ENCODE measurements around the gene SLC22A8.
A peak's percentile ranks its signal among the peaks of the same experiment; 100 is the strongest.
"Not testable (repeated sequence)": the region's sequence is repeated elsewhere in the genome, so short reads cannot be mapped to it uniquely, and the experiment has no call there.

The SLC22A8 gene

DNA sequence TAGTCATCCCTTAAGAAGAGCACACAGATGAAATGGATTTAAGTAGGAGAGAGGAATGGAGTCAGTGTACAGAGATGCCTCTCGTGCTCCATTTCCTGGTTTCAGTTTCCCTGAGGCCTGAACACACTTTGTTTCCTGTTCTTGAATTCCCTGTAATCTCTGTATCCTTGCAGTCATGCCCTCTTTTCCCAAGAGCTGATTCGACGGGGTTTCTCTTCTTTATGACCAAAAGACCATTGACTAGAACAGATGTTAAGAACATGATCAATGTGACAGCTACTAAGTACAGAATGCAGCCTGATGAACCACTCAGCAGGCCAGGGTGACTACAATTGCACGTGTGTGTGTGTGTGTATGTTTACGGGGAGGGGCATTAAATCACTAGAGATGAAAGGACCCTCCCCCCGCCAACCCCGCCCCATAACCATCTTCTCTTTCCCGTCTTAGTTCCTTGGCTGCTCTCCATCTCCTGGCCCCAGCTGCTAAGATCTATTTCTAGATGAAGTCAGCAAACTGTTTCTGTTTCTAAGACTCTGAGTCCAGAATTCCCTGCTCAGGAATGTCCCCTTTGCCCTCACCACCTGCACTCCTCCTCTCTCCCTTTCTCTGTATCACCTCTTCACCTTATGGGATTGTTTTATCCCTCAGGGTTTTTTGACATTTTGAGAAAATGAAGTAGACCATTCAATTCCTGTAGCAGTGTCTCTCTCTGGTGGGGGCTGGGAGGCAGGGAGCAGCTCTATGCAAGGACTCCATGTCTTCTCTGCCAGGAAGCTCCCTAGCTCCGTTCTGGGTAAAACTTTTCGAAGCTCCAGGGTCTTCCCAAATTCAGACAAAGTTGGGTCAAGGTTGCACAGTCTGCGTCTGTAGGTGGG is 56.9 kb downstream of the SLC22A8 start:
- H3K4me1 Mint-ChIP-seq = peaks cover 30% of the 10 kb centered on the region
- H3K36me3 Mint-ChIP-seq (ENCODE audit: low read depth) = no peaks in the 10 kb centered on the region
- TF ChIP-seq, protein P1, sequence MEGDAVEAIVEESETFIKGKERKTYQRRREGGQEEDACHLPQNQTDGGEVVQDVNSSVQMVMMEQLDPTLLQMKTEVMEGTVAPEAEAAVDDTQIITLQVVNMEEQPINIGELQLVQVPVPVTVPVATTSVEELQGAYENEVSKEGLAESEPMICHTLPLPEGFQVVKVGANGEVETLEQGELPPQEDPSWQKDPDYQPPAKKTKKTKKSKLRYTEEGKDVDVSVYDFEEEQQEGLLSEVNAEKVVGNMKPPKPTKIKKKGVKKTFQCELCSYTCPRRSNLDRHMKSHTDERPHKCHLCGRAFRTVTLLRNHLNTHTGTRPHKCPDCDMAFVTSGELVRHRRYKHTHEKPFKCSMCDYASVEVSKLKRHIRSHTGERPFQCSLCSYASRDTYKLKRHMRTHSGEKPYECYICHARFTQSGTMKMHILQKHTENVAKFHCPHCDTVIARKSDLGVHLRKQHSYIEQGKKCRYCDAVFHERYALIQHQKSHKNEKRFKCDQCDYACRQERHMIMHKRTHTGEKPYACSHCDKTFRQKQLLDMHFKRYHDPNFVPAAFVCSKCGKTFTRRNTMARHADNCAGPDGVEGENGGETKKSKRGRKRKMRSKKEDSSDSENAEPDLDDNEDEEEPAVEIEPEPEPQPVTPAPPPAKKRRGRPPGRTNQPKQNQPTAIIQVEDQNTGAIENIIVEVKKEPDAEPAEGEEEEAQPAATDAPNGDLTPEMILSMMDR (IDR thresholded peaks at IDR 0.05; ENCODE audit: unreplicated experiment in 3 of 3) = no peak
- no peaks in the 10 kb centered on the region for H3K9me3 Mint-ChIP-seq
- H3K27ac Mint-ChIP-seq = peak overlapping the region; percentile 91 to 96 (median 95)
- peak overlapping the region in 2 of 3 experiments; percentile 36 to 38 for H3K4me3 Mint-ChIP-seq
- H3K27me3 Mint-ChIP-seq (ENCODE audit: low read depth) = peaks cover 12% of the 10 kb centered on the region

DNA sequence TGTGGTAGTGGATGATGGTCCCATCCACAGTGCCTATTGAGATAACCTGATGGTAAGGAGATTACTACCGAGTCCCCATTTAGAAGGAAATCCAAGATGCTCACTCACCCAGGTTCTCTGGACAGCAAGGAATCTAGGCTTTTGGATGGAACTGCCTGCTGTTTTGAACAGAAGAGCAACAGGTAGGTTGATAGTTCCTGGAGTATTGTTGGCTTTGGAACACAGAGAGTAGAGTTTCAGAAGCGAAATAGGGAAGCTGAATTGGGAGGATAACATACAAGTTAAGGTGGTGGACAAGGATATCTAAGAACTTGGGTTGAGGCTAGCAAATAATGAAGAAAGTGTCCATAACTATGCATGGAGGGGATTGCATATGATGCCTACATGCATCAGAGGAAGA is 58.5 kb downstream of the SLC22A8 start:
- H3K4me3 Mint-ChIP-seq = no peak overlapping the region
- peaks cover 3% of the 10 kb centered on the region for H3K27me3 Mint-ChIP-seq (ENCODE audit: low read depth)
- peaks cover 25% of the 10 kb centered on the region for H3K4me1 Mint-ChIP-seq
- TF ChIP-seq, protein P1 (IDR thresholded peaks at IDR 0.05; ENCODE audit: unreplicated experiment in 3 of 3) = no peak
- no peaks in the 10 kb centered on the region for H3K36me3 Mint-ChIP-seq (ENCODE audit: low read depth)
- peak overlapping the region; percentile 41 to 85 (median 56) for H3K27ac Mint-ChIP-seq
- no peaks in the 10 kb centered on the region for H3K9me3 Mint-ChIP-seq

DNA sequence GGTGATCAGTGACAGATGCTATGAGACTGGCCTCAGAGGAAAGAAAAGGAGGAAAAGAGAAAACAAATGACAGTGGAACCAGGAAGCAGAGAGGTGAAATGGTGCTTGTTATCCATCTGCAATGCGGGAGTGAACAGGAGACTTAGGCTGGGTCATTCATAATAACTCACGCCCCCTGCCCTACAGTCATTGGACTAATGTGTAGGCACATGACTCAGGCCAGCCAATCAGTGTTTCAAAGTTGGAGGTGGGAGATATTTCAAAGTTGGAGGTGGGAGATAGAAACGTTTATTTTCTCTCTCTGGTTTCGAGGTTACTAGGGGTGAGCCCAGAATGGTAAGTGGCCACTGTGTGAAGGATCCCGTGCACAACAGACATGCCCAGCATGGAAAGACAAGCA is 61.2 kb downstream of the SLC22A8 start:
- H3K36me3 Mint-ChIP-seq (ENCODE audit: low read depth) = no peaks in the 10 kb centered on the region
- H3K27me3 Mint-ChIP-seq (ENCODE audit: low read depth) = peaks cover 7% of the 10 kb centered on the region
- TF ChIP-seq, protein P1 (IDR thresholded peaks at IDR 0.05; ENCODE audit: unreplicated experiment in 3 of 3) = no peak
- peaks cover 14% of the 10 kb centered on the region for H3K4me1 Mint-ChIP-seq
- H3K9me3 Mint-ChIP-seq = no peaks in the 10 kb centered on the region
- H3K27ac Mint-ChIP-seq = peak overlapping the region in 1 of 3 experiments; percentile 8
- H3K4me3 Mint-ChIP-seq = no peak overlapping the region

DNA sequence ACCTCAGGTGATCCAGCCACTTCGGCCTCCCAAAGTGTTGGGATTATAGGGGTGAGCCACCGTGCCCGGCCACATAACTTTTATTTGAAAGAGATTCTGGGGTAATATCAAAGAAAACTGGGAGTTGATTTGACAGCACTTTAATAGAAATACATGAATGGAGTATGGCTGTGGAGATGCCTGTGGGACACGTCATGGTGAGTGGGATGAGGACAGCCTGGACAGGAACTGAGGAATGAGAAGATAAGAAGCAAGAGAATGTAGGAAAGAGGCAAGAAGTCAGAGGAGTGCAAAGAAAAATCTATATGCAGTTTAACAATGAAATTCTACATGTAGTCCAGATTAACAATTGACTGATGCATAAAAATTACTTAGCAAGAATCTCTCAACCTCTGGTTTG is 61.8 kb downstream of the SLC22A8 start:
- Mint-ChIP-seq H3K4me3 (no peak overlapping the region), H3K9me3 (no peaks in the 10 kb centered on the region), H3K27ac (no peak overlapping the region), H3K36me3 (ENCODE audit: low read depth) (no peaks in the 10 kb centered on the region), H3K27me3 (ENCODE audit: low read depth) (peaks cover 4% of the 10 kb centered on the region), H3K4me1 (peaks cover 7% of the 10 kb centered on the region)
- TF ChIP-seq, protein P1 (IDR thresholded peaks at IDR 0.05; ENCODE audit: unreplicated experiment in 3 of 3) = no peak

DNA sequence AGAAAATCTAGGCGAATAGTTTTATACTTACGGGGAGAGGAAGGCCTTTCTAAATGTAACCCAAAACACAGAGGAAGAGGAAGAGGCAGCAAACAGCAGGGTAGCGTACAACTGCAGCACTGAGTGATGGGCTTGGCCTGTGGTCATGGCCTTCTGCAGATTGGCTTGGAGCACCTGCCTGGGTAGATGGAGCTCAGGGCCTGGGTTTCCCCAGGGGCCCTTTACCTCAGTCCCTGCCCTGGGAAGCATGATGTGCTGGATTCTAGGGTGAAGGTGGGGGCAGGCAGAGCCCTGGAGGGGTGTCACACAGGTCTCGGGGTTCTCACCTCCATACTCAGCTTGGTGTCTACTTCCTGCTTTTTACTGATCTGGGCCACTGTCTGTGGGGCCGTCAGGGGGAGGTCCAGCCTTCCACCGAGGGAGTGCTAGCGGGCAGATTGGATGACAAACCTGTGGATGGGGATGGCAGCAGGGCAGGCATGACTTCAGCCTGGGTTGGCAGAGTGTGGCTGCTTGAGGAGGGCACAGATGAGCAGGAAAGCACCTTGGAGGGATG is 66.8 kb downstream of the SLC22A8 start:
- Mint-ChIP-seq H3K4me3 (no peak overlapping the region), H3K36me3 (ENCODE audit: low read depth) (no peaks in the 10 kb centered on the region), H3K27ac (no peak overlapping the region), H3K9me3 (peaks cover 4% of the 10 kb centered on the region), H3K4me1 (peaks cover 6% of the 10 kb centered on the region), H3K27me3 (ENCODE audit: low read depth) (peaks cover 4% of the 10 kb centered on the region)
- TF ChIP-seq, protein P1 (IDR thresholded peaks at IDR 0.05; ENCODE audit: unreplicated experiment in 3 of 3) = no peak

DNA sequence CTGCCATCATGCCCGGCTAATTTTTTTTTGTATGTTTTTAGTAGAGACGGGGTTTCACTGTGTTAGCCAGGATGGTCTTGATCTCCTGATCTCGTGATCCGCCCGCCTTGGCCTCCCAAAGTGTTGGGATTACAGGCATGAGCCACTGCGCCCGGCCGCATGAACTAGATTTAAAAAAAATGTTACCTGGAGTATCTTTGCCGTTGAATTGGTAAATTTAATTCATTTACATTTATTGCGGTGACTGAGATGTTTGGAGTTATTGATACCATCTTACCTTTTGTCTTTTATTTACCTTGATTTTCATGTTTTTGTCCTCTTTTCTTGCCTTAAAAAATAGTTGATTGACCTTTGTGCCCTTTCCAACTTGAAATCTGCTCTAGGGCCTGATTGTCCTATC is 70.1 kb downstream of the SLC22A8 start:
- not testable (repeated sequence) for H3K9me3 Mint-ChIP-seq; H3K27me3 Mint-ChIP-seq (ENCODE audit: low read depth); H3K4me3 Mint-ChIP-seq; H3K36me3 Mint-ChIP-seq (ENCODE audit: low read depth); H3K27ac Mint-ChIP-seq; H3K4me1 Mint-ChIP-seq
